MM.1S (cell line): Measurements from ENCODE around the gene IGSF10.

Source experiments
- DNase-seq: peaks from one replicate; pipeline ENCODE4 v3.0.0-alpha.2; 2015
- H2AFZ ChIP-seq: fragments of 300-600 bp; sonication (generic); 2 replicates; pipeline ENCODE4 v1.6.0; 2016; ENCODE audit warnings: antibody characterized with exemption, low read length
- H3F3A ChIP-seq: fragments of 300-600 bp; sonication (generic); 2 replicates; pipeline ENCODE4 v1.6.1; 2016; ENCODE audit warnings: mild to moderate bottlenecking, antibody characterized with exemption, low read length, moderate library complexity, mixed read lengths; ENCODE audit not compliant: insufficient read depth
- H3K27ac ChIP-seq: fragments of 300-600 bp; sonication (generic); 2 replicates; pipeline ENCODE4 v1.5.1; 2016; ENCODE audit warnings: mild to moderate bottlenecking, low read length
- H3K27me3 ChIP-seq: fragments of 300-600 bp; sonication (generic); replicated peaks from 2 replicates; pipeline ENCODE4 v1.6.0; 2016; ENCODE audit warnings: low read length; ENCODE audit not compliant: insufficient read depth
- H3K36me3 ChIP-seq: fragments of 300-600 bp; sonication (generic); replicated peaks from 2 replicates; pipeline ENCODE4 v1.6.1; 2016; ENCODE audit warnings: mild to moderate bottlenecking, low read length, mixed read lengths; ENCODE audit not compliant: insufficient read depth
- H3K4me1 ChIP-seq: fragments of 300-600 bp; sonication (generic); 2 replicates; pipeline ENCODE4 v1.6.1; 2016; ENCODE audit warnings: low read length, mixed read lengths
- H3K4me2 ChIP-seq: fragments of 300-600 bp; sonication (generic); 2 replicates; pipeline ENCODE4 v1.6.0; 2016; ENCODE audit warnings: low read depth, low read length
- H3K4me3 ChIP-seq: fragments of 300-600 bp; sonication (generic); 2 replicates; pipeline ENCODE4 v1.5.1; 2016; ENCODE audit warnings: low read length, mixed read lengths
- H3K79me2 ChIP-seq: fragments of 300-600 bp; sonication (generic); 2 replicates; pipeline ENCODE4 v1.6.1; 2016; ENCODE audit warnings: mixed run types, low read length, mixed read lengths
- H3K9ac ChIP-seq: fragments of 300-600 bp; sonication (generic); 2 replicates; pipeline ENCODE4 v1.6.1; 2016; ENCODE audit warnings: low read length, mixed read lengths
- H3K9me2 ChIP-seq: fragments of 300-600 bp; sonication (generic); replicated peaks from 2 replicates; pipeline ENCODE4 v1.6.1; 2016; ENCODE audit warnings: mild to moderate bottlenecking, low read length, mixed read lengths; ENCODE audit not compliant: insufficient read depth
- H3K9me3 ChIP-seq: fragments of 300-600 bp; sonication (generic); replicated peaks from 2 replicates; pipeline ENCODE4 v1.6.1; 2016; ENCODE audit warnings: mild to moderate bottlenecking, low read length, mixed read lengths; ENCODE audit not compliant: insufficient read depth
- H4K20me1 ChIP-seq: fragments of 300-600 bp; sonication (generic); 2 replicates; pipeline ENCODE4 v1.6.1; 2016; ENCODE audit warnings: mild to moderate bottlenecking, low read length, moderate library complexity, mixed read lengths; ENCODE audit not compliant: insufficient read depth
- CTCF ChIP-seq: fragments of 300-600 bp; sonication (generic); IDR thresholded peaks from 2 replicates; pipeline ENCODE4 v1.5.1; 2016; ENCODE audit warnings: antibody characterized with exemption, low read length, mixed read lengths
- EZH2 ChIP-seq: fragments of 300-600 bp; sonication (generic); optimal IDR thresholded peaks from 2 replicates; pipeline ENCODE3; 2017; ENCODE audit warnings: low read depth, mild to moderate bottlenecking, antibody characterized with exemption, low read length, mixed read lengths
- EZH2phosphoT487 ChIP-seq: fragments of 300-600 bp; sonication (generic); IDR thresholded peaks from 2 replicates; pipeline ENCODE4 v1.6.1; 2018; ENCODE audit warnings: antibody characterized with exemption, low read length

The IGSF10 gene

GRCh38 chr3:151430821-151431484 lies 29.9 kb downstream of the IGSF10 start:
- H2AFZ ChIP-seq, result no peak overlapping the region
- no peak overlapping the region for H3K27ac ChIP-seq
- TF ChIP-seq EZH2phosphoT487, result no peak
- TF ChIP-seq CTCF, result no peak
- TF ChIP-seq EZH2, result no peak
- no peak overlapping the region for H3K9ac ChIP-seq
- H3K9me3 ChIP-seq, result no peaks in the 10 kb centered on the region
- no peaks in the 10 kb centered on the region for H3K79me2 ChIP-seq
- no peaks in the 10 kb centered on the region for H3K9me2 ChIP-seq
- H3K27me3 ChIP-seq, result no peaks in the 10 kb centered on the region
- no peak overlapping the region for H3K4me3 ChIP-seq
- H4K20me1 ChIP-seq, result no peaks in the 10 kb centered on the region
- no peak for DNase-seq
- H3K4me1 ChIP-seq, result no peaks in the 10 kb centered on the region; the same call in 1 of the 2 replicates
- no peak overlapping the region for H3K4me2 ChIP-seq
- H3K36me3 ChIP-seq, result no peaks in the 10 kb centered on the region
- H3F3A ChIP-seq, result no peaks in the 10 kb centered on the region

GRCh38 chr3:151428386-151428785 lies 32.5 kb downstream of the IGSF10 start:
- Histone ChIP-seq H3K9me2 (no peaks in the 10 kb centered on the region), H3K27me3 (no peaks in the 10 kb centered on the region), H3K4me2 (no peak overlapping the region), H3K4me1 (no peaks in the 10 kb centered on the region; the same call in 1 of the 2 replicates), H3K36me3 (no peaks in the 10 kb centered on the region), H3K79me2 (no peaks in the 10 kb centered on the region), H4K20me1 (no peaks in the 10 kb centered on the region), H3F3A (no peaks in the 10 kb centered on the region), H3K27ac (no peak overlapping the region), H2AFZ (no peak overlapping the region), H3K4me3 (no peak overlapping the region), H3K9ac (no peak overlapping the region), H3K9me3 (no peaks in the 10 kb centered on the region)
- DNase-seq, result no peak
- TF ChIP-seq EZH2 (no peak), EZH2phosphoT487 (no peak), CTCF (no peak)

- no peaks in the 10 kb centered on the region for H3K79me2 ChIP-seq
- no peak overlapping the region for H3K27ac ChIP-seq
- no peaks in the 10 kb centered on the region for H3F3A ChIP-seq
- no peak overlapping the region; the same call in 1 of the 2 replicates for H3K4me2 ChIP-seq
- H3K4me1 ChIP-seq, result no peaks in the 10 kb centered on the region; the same call in 1 of the 2 replicates
- H3K36me3 ChIP-seq, result no peaks in the 10 kb centered on the region
- H3K27me3 ChIP-seq, result no peaks in the 10 kb centered on the region
- no peak overlapping the region for H3K4me3 ChIP-seq
- no peak overlapping the region for H3K9ac ChIP-seq
- DNase-seq, result peak; percentile 63
- TF ChIP-seq CTCF (peak; percentile 38), EZH2 (no peak), EZH2phosphoT487 (no peak)
- no peaks in the 10 kb centered on the region for H4K20me1 ChIP-seq
- no peaks in the 10 kb centered on the region for H3K9me3 ChIP-seq
- no peaks in the 10 kb centered on the region for H3K9me2 ChIP-seq
- 0 out of 2 replicates have a peak overlapping the region, but pooled peaks have one; percentile 15 for H2AFZ ChIP-seq
Measured at GRCh38 chr3:151426341-151426657, 34.6 kb downstream of the IGSF10 start.
